IPS-11a (cell line): ENCODE results near the gene LMO3.

Source experiments
- H3K4me3 ChIP-seq: one replicate; pipeline ENCODE4 v1.5.1; 2013; ENCODE audit warnings: low read depth, low read length, control low read depth

Gene LMO3

DNA sequence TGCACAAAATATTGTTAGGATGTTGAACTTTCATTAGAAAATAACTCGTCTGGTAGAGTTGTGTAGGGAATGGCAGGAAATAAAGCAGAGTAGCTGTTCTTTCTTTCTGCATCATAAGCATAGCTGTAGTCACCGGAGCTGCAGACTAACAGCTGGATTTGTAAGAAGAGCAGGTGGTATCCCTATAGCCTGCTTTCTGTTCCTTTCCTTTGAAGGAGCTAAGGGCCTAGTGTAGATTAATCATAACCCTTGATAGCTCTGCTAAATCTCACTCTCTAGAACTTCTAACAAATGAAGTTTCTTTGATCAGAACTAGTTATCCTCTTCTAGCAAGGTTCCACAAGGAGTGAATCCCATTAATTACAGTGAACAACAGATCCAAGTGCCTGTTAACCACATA, 3.5 kb downstream of the LMO3 start:
- no peak overlapping the region for H3K4me3 ChIP-seq

DNA sequence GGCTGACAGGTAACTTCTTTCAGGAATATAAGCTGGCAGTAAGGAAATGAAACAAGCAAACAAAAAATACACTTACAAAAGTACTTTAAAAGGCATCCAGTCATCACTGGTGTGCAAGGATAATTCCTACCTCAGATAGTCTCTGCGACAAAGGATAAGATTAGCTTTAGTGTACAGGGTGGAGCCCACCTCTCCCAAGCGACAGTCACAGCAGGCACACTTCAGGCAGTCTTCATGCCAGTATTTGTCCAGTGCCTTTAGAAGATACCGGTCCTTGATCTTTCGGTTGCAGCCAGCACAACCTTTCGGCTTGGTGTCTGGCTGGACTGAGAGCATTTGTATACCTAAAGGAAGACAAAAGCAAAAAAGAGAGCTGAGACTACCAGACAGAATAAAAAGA, 5.4 kb downstream of the LMO3 start:
- H3K4me3 ChIP-seq: no peak overlapping the region

DNA sequence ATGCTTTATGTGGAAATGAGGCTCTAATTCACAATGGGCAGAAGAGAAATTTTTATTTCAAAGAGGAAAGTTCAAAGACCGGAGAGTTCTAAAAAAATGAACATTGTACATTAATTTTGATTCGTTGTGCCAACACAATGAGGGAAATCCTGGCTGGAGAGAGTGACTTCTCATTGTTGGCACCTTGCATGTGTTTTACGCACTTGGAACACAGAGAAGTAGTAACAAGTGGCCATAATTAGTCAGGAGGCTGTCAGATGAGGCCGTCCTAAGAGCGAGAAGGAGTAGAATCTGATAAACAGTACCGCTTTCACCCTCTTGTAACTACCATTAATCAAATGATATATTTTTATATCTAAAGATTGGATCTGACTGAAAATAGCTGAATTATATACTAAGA, 6.9 kb downstream of the LMO3 start:
- H3K4me3 ChIP-seq: no peak overlapping the region

DNA sequence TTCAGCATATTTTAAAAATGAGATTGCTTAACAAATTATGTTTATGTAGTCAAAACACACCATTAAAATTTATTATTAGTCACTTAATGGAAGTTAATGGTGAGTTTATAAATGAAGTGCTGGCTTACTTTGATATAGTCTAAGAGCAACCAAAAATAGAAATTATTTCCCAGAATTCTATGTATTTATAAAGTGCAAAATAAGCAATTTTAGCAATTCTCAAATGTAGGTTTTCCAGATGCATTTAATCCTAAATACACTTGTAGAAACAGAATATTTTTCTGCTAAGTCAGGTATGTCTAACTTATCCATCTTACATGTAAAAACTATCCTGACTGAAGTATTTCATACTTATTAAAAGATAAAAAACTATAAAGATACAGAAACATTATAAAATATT, 11.2 kb downstream of the LMO3 start:
- H3K4me3 ChIP-seq: no peak overlapping the region

DNA sequence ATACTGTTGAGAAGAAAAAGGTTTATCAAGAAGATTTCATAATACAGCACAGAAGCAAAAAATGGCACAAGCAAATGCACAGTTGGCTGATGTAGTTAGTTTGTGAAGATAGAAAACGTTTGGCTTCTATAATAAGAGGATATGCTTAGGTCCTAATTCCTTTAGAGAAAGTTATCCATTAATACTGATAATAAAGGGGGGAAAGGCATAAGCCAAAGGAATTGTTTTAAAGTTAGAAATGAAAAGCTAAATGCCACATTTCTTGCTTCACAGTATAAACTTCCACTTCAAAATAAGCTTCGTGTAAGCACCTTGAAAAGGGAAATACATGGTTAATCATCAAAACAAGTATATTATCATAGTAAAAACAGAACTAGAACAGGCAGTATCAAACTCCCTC, 12.4 kb downstream of the LMO3 start:
- H3K4me3 ChIP-seq: no peak overlapping the region

DNA sequence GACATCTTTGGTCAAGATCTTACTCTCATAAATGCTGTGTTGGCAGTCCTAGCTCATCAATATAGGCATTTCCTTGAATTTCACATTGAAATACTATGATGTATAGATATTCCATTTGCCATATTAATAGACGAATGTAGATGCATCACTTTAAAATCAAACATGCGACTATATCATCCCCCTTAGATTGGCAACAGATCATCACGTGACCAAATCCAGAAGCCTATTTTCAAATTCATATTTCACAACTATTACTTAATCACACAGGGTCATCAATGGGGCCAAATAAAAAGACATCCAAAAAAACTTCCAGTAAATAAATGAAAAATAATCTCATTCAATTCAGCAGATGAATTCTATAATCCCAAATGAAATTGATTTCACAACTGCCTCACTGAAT, 15.3 kb downstream of the LMO3 start:
- H3K4me3 ChIP-seq: no peak overlapping the region

DNA sequence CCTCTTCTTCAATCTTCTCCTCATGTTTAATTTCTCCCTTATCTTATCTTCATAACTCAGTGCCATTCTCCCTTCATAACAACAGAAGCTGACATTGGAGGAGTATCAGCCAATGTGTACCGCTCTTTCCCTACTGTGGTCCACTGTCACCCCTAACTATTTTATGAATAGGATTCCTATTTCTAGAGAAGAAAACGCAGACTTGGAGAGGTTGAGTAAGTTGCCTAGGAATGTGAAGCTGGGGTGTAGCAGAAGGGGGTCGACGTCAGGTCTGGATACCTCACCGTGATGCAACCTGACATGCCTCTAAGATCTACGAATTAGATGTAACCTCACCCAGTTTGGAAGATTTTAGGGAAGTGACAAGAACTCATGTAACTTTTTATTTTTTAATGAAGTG, 17.1 kb downstream of the LMO3 start:
- H3K4me3 ChIP-seq: no peak overlapping the region

DNA sequence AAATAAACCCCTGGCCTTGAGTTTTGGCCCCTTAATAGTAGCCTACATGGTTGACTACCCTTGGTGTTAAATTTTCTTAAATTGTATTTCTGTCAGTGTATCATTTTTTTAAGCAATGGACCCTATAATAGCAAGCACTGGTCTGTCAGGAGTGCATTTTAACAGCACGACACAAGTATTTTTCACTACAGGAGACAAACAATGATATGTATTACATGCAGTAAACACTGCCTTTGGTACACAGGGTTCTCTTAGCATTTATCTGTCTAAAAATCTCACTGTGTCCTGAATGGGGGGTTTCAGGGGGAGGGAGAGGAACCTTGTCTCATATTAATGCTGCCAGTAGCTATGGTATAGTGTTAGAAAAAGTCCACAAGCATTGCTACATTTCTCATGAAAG, 18.4 kb downstream of the LMO3 start:
- no peak overlapping the region for H3K4me3 ChIP-seq

DNA sequence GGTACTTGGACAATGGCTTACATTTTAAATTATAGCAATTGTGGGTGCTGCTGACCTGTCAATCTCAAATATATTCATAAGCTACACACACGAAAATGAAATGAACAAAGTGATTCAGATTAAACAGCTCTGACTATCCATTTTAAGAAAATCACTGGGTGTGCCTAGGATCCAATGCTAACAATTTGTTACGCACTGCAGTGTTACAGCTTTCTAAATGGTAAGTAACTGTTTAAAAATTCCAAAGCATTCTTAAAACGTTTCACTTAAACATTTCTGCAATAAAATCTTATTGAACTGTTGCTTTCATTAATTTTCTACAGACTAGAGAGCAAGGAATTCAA, 18.9 kb downstream of the LMO3 start:
- H3K4me3 ChIP-seq: no peak overlapping the region

DNA sequence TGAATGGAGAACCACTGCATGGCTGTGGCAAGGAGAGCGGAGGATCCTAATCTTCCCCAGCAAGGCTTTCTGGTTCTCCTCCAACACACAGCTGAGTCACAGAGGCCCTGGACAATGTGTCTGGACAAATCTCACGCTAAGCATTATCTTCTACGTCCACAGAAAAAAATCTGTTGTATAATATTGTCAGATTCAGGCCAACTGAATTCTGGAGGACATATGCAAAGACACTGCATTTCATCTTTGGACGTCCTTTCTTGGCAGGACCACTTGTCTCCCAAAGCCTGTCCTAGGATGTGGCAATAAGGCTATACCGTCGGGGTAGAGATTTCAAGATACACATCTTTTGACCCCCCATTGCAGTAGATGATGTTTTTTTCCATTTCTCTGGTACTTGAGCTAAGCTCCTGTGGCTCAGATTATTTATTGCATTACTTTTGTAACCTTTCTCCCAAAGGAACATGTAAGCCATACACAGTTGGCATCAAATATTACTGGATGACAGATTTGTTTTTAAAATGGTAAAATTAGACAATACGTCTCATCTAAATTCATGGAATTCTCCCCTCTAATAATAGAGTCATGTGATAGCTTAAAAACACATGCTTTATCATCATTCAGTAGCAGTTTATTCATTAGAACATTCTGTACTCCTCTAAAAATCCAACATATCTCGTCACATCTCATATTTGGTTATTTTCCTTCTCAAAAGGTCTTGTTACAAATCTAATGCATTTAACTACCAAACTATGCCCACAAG, 19.4 kb downstream of the LMO3 start:
- H3K4me3 ChIP-seq: no peak overlapping the region

DNA sequence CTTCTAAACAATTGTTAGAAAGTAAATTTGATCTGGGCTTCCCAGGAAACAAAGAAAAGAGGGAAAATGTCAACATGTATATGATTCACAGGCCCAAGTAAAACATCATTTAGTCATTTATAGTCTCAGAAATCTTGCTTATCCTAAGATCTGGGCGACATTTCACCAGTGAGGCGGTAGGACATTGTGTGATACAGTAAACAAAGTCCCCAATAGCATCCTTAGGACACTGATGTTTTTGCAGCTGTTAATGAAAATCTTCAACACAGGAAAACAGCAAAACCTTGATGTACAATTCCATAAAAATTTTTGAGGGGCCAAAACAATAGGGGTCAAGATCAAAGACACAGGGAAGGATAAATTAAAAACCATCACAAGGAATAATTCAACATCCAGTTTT, 20.2 kb downstream of the LMO3 start:
- H3K4me3 ChIP-seq: no peak overlapping the region

DNA sequence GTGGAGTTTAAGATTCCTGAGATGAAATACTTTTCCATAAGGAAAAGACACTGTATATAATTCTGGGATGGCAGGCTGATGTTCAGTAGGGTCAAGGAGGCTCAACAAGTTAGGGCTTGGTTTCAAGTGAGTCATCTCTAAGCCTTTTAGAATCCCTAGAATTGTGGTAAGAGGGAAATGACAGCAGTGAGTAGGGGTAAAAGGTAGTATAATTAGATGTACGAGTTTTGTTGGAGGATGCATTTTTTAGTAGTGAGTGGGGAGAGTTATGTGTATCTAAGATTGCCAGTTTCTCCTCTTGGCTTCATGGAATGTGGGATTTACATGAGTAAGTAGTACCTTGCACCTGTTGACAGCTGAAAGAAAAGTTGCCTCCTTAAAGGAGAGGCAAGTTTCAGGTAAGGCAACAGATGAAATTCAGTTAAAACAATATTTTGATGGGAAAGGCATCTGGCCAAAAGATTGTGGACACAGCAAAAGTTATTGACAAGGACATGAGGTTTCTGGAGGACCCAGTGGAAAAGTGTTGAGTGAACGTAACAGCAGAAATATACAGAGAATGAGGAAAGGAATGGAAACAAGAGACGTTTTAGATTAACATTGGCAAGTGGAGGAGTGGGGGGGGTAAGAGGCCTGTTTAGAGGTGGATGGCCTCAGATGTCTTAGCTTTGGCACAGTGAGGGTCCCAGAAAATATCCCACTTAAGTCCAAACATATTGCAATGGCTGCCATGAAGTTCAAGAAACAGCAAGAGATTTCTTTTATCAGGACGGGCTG, 21.8 kb downstream of the LMO3 start:
- H3K4me3 ChIP-seq: no peak overlapping the region

DNA sequence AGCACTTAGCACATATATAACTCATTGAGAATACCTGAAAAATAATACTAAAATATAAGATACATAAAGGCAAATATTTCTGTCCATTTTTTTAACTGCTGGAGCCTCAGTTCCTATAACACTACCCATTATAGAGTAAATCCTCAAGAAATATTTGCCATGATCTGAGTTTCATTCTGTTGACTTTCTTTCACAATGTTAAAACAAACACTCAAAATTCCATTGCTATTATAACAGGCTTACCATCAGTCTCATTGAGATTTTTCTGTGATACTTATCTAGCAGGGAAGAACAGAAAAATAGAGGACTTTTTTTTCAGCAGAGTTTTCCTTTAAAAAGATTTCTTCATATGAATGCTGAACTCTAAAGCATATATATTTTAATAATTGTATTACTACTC, 24.5 kb downstream of the LMO3 start:
- no peak overlapping the region for H3K4me3 ChIP-seq

DNA sequence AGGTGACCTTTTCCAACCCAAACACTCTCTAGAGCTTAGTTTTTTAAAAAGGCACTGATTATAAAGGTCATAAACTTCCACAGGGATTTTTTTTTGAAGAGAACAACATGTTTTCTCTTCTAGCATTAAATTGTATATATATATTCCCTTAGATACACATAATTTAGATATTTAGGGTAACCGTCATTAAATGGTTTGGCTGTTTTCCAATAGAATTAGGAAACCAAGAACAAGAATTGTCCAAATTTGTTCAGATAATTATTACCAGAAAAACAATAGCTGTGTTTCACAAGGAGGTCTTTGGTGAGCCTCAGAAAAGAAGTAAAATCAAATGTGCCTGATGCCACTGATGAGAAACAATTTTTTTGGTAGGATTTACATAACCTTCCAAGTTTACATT, 26.9 kb downstream of the LMO3 start:
- no peak overlapping the region for H3K4me3 ChIP-seq

DNA sequence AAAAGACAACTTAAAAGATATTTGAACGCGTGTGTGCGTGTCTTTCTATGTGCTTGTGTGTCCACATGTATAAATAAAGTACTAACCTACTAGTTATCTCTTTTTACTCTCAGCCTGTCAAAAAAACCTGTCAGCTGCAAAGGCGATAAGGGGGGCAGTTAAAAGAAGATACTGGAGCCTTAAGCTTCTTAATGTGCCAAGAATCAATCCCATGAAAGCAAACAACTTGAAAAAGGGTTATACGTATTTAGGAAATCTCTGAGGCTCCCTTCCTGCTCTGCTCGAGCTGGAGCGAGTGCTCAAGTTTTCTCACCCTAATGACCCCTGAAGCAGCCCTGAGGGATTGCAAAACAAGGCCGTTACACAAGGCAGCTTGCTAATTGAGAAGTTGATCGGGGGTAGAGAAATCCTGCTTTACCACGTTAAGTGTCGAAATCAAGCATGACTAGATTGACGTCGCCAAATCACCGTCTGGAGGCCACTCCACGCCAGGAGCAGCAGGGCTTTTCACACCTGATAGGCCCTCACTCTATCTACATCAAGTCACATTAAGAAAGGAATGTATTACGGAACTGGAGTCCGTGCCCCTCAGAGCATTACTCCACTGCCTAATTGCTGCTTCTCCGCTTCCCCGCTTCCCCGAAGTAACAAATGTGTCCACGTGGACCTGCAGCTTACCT, 32.4 kb downstream of the LMO3 start:
- no peak overlapping the region for H3K4me3 ChIP-seq

DNA sequence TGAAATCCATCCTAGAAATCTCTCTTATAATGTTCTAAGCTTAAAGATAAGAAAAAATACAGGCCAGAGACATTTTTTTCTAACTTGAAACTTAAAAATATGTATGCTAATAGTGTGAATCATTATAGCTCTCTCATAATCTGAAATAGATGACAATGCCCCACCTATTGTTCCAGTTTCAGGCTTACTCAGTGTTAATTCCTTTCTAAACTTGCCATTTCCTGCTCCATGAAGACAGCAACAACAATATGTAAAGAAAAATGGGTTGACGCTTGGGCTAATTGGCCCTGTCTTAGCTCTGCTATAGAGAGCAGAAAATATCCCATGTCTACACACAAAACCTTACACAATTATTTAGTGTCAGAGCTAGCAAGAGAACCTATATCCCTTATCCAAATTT, 37.1 kb downstream of the LMO3 start:
- no peak overlapping the region for H3K4me3 ChIP-seq

DNA sequence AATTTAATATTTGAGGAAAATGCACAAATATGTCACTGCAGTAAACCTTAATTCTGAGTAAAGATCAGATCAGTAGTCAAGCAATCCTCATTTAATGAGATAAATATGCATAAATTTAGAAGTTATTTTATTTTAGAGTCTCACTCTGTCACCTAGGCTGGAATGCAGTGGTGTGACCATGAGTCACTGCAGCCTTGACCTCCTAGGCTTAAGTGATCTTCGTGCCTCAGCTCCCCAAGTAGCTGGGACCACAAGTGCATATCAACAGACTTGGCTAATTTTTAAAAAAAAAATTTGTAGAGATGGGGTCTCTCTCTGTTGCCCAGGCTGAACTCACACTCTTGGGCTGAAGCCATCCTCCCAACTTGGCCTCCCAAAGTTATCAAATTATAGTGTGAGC, 41.3 kb downstream of the LMO3 start:
- no peak overlapping the region for H3K4me3 ChIP-seq

DNA sequence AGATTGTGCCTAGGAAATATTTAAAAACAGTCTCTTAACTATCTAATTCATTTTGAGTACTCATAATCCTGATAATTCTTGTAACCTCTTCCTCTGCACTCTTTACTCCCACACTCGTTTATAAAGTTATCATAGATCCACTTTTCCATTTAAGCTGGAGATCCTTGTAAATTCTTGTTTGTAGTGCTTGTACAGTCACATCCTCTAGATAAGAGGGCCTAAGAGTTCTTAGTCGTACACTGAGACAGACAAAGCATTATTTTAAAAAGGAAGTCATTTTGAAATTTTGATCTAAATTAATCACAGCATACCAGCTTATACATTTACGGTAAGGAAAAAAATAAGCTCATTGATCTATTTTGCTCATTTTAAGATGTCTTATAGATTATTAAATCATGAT, 42.5 kb downstream of the LMO3 start:
- H3K4me3 ChIP-seq: no peak overlapping the region

DNA sequence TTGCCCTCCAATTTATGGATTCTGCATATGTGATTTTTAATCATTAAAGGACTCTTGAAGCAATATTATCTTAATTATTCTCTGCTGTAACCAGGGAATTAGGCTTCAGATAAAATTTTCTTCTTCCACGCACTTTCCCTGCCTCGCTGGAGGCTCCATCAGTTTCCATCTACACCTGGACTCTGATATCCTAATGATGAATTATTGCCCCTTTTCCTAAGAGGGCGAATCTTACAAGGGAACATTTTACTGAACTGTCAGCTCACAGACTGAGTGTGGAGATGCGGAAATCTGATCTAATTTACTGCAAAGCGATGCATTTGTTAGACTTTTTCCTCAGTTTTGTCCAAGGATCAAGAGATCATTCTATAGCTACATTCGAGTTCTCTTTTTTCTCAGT, 43.0 kb downstream of the LMO3 start:
- H3K4me3 ChIP-seq: no peak overlapping the region

DNA sequence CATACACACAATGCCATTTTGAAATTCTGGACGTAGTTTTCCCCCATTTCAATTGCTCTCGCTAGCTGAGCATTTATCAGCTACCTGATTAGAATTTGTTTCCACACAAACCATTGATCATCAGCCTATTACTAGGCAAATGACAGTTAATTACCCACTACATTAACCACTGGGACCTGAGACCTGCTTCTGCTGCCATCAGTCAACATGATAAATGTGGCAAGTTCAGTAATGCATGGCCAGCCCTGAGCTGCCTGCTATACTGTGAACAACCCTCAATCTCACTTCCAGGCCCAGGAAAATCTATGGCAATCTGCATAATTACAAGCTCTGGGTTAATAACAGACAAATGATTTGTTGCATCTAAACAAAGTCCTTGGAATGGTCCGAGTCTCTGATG, 43.5 kb downstream of the LMO3 start:
- no peak overlapping the region for H3K4me3 ChIP-seq

DNA sequence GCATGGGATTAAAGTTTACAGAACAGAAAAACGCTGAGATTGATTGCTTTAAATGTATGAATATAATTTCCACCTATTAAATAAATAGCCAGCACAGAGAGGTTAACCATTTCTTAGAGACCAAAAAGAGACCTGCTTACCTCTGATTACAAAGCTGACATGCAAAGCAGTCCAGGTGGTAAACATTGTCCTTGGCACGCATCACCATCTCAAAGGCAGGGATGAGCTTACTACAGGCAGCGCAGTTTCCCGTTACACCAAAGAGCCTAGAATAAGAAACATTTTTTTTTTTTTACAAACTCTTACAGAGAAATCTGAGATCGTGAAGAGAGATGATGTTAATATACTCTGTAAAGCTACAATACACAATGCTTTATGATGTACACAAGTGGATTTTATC, 45.7 kb downstream of the LMO3 start:
- no peak overlapping the region for H3K4me3 ChIP-seq

DNA sequence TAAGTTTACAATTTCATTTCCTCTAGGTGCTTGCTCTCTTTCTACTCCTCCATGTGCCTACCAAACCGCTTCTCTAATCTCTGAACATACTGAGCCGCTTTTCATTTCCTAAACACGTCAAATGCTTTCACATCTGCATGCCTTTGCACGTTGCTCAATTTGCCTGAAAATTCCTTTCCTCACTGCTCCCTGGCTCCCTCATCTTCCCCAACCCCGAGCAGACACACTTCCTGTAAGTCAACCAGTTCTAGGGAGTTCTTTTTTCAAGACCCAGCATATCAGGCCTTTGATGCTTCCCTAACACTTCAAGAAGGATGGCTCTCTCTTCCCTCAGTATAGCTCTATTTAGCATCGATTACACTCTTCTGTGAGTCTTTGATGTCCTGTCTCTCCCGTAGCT, 50.3 kb downstream of the LMO3 start:
- H3K4me3 ChIP-seq: no peak overlapping the region
